Stimulated activated naive CD8-positive, alpha-beta T cell treated with anti-CD3 and anti-CD28 coated beads, Interleukin-15, Interleukin-2, amounts not matched to agents 100 U/mL and 50 U/mL, for 24 hours (primary cell): ENCODE results near the gene TPGS1.

Experiments
- ATAC-seq: fragments of 150-1000 bp; cut with Tn5 transposase; one replicate; pipeline ENCODE4 v1.10.0; 2021
- DNase-seq: peaks from one replicate; pipeline ENCODE4 v3.0.0; 2021

TPGS1 gene

DNA sequence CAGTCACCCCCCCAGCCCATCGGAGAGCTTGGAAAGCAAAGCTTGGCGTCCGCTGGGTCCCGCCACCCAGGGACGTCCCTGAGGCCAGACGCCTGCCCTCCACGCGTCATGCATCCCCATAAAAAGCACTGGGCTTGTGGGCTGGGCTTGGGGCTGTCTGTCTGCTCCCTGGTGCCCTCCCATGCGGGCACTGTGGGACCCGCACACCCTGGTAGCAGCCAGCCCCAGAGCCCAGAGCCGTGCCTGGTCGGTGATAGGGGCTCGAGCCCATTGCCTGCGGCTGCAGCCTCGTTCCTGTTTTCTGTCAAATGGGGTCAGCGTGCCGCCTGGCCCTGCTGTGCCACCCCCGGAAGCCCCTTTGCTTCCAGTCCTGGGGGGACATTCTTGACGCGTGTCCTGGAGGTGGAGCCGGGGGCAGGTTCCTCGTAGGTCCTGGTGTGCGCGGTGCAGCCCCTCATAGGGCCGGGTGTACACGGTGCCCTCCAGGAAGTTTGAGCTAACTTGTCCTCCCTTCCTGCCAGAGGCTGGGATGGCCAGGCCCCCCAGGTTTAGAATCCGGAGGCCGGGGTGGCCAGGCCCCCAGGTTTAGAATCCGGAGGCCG, 32.2 kb downstream of the TPGS1 start:
- ATAC-seq, result no peak
- DNase-seq, result no peak

DNA sequence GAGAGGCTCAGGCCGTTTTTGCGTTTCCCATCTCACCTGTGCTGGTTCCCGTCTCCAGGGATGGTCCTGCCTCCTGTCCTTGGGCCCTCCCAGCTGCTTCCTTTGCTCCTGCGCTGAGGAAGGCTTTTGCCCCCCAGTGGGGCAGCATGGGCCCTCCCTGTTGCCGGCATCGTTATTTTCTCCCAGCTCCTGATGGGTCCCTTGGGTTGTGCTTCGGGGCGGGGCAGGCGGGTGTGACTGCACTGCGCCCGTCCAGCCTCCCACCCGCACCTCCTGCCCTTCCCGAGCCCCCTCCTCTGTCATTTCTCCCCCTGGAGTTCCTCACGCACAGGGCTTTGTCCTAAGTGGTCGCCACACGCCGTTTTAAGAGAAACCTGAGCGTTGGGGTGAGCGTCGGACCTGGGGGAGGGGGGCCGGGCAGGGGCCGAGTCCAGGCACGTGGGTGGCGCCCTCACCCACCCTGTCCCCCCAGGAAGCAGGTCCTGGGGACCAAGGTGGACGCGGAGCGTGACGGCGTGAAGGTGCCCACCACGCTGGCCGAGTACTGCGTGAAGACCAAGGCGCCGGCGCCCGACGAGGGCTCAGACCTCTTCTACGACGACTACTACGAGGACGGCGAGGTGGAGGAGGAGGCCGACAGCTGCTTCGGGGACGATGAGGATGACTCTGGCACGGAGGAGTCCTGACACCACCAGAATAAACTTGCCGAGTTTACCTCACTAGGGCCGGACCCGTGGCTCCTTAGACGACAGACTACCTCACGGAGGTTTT, 33.8 kb downstream of the TPGS1 start:
- ATAC-seq (no peak), DNase-seq (no peak)

DNA sequence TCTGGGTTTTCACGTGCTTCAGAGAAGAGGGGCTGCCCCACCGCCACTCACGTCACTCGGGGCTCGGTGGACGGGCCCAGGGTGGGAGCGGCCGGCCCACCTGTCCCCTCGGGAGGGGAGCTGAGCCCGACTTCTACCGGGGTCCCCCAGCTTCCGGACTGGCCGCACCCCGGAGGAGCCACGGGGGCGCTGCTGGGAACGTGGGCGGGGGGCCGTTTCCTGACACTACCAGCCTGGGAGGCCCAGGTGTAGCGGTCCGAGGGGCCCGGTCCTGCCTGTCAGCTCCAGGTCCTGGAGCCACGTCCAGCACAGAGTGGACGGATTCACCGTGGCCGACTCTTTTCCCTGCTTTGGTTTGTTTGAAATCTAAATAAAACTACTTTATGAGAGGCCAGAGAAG, 34.4 kb downstream of the TPGS1 start:
- no peak for DNase-seq
- ATAC-seq, result no peak

DNA sequence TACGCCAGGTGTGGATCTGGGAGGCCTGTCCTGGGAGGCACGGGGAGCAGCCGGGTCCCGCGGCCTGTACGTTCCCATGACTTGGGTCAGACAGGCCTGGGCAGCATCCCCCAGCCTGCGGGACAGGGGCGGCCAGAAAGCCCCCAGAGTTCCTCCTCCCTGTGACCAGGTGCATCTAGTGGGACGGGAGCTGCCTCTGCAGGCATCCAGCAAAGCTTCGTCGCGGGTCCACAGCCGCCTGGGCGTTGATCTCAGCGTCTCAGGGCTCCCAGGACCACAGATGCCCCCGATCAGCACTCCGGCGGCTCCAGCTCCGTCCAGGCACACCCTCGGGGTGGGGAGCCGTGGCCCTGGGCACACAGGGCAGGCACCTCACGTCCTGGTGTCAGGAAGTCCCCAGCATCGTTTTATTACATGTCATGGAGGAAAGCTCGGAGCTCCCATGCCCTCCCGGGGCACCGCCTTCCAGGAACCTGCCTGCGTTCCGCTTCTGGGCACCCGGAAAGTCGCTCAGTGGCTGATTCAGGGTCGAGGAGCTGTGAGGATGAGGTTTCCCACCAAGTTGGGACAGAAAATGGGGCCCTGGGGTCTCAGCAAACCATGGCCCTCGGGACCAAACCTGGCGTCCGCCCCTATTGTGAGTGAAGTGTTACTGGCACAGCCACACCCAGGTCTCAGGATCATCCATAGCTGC, 35.0 kb downstream of the TPGS1 start:
- DNase-seq (no peak), ATAC-seq (no peak)

DNA sequence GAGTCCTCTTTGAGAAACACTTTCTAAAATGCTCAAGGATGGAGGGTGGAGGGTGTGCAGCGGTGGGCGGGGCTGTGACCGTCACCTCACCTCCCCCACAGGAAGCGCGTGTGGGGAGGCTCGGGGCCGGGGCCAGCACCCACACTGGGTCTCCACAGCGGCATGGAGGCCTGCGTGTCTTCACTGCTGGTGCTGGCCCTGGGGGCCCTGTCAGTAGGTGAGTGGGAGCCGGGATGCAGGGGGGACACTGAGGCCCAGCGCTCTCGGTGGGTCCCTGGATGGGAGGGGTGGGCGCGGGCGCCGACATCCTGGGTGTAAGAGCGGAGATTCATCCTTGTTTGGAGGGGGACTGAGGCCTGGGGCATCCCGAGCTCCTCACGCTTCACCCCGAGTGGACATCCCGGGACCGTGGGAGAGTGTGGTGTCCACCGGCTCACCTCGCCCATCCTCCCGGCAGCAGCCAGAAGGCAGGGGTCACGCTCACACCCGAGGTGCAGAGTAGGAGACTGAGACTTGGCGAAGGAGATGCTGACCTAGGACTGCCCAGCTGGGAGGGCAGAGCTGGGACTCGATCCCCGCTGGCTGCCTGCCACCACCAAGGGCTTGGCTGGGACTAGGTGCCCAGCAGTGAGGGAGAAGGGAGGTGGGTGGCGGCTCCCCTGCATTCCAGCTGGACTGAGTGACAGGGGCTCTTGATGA, 36.8 kb downstream of the TPGS1 start, which contains the start of gene GZMM:
Gene GZMM, plus strand, starts transcription at position 144 of the 699 bp plus-strand sequence. Its CDS starts 19 bp downstream, at position 163.
- ATAC-seq (peak; percentile 88), DNase-seq (peak; percentile 78)

DNA sequence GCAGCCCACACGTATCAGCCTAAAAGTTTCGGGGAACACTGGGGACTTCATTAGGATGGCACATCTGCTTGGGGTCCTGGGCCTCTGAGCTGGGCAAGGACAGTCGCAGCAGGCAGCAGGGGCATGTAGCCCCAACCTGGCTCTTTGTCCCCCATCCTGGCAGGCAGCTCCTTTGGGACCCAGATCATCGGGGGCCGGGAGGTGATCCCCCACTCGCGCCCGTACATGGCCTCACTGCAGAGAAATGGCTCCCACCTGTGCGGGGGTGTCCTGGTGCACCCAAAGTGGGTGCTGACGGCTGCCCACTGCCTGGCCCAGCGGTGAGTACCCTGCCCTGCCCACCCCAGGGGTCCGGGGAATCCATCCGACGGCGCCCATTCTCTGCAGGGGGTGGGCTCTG, 39.8 kb downstream of the TPGS1 start:
- DNase-seq, result no peak
- ATAC-seq, result no peak

DNA sequence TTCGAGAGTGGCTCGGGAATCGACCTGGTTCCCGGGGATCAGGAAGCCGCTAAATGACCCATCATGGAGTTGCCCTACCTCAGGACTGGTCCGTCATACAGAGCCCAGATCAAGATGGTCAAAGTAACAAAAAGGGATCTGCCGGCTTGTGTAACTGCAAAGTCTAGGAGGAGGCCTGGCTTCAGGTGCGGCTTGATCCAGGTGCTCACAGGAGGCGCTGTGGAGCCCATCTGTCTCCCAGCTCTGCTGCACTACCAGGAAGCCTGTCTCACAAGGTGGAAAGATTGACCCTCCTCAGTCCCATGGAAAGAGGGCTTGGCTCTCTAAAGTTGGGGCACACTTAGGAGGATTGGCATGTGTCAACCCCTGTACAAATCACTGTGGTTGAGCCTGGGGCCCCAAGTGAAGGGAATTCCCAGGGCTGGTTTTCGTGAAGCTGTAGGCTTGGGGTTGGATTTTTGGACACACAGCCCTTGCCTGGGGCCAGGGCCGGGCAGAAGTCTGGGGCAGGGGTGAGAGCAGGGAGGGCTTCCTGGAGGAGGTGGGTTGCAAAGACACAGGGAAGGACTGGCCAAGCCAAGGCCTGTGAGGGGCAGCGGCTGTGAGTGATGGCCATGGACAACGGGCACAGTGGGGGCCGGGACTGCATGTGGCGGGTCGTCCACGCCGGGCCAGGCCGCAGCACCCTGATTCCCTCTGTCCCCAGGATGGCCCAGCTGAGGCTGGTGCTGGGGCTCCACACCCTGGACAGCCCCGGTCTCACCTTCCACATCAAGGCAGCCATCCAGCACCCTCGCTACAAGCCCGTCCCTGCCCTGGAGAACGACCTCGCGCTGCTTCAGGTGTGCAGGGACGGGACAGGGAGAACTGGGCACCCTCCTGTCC, 40.8 kb downstream of the TPGS1 start:
- ATAC-seq, result no peak
- DNase-seq, result no peak

DNA sequence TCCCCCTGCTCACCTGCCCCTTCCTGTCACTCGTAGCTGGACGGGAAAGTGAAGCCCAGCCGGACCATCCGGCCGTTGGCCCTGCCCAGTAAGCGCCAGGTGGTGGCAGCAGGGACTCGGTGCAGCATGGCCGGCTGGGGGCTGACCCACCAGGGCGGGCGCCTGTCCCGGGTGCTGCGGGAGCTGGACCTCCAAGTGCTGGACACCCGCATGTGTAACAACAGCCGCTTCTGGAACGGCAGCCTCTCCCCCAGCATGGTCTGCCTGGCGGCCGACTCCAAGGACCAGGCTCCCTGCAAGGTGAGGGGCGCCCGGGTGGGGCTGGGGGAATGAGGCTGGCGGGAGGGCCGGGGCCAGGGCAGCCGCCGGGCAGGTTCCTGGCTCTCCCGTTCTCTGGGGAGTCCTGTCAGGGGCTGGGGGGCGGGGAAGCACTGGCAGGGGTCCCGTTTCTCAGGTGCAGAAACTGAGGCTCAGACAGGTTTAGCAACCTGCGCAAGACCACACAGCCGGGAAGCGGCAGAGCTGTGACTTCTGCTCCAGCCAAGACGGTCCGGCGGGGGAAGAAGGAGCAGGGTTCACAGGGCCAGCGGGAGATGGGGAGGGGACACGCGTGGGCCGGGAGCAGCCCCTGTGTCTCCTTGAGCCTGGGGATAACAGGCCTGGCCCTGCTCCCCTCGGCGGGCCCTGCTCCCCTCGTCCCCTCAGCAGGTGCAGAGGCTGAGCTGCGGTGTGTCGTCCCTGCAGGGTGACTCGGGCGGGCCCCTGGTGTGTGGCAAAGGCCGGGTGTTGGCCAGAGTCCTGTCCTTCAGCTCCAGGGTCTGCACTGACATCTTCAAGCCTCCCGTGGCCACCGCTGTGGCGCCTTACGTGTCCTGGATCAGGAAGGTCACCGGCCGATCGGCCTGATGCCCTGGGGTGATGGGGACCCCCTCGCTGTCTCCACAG, 41.9 kb downstream of the TPGS1 start:
- DNase-seq (no peak), ATAC-seq (no peak)

DNA sequence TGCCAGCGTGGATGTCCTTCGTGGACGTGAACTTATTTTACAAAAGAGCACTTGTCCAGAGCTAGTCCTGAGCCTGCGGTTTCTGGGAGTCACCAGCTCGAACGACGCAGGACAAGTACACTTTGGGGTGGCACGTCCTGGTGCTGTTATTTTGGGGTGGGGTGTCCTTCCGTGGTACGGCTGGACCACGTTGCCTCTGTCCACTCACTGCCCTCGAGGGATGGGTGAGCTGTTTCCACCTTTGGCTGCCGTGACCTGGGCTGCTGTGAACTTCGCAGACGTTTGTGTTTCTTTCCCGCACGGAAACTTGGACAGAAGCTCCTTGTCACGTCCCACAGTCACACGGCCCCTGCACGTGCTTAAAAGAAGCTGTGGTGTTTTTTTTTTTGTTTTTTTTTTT, 47.5 kb downstream of the TPGS1 start:
- ATAC-seq, result no peak
- DNase-seq, result no peak

DNA sequence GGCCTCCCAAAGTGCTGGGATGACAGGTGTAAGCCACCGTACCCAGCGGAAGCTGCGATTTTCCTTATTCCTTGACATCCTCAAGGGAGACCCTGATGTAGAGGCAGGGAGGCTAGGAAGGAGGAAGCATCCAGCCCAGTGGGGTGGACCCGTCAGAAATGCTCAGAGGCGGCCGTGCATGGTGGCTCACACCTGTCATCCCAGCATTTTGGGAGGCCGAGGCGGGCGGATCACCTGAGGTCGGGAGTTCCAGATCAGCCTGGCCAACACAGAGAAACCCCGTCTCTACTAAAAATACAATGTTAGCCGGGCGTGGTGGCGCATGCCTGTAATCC, 48.1 kb downstream of the TPGS1 start:
- ATAC-seq (no peak), DNase-seq (no peak)

DNA sequence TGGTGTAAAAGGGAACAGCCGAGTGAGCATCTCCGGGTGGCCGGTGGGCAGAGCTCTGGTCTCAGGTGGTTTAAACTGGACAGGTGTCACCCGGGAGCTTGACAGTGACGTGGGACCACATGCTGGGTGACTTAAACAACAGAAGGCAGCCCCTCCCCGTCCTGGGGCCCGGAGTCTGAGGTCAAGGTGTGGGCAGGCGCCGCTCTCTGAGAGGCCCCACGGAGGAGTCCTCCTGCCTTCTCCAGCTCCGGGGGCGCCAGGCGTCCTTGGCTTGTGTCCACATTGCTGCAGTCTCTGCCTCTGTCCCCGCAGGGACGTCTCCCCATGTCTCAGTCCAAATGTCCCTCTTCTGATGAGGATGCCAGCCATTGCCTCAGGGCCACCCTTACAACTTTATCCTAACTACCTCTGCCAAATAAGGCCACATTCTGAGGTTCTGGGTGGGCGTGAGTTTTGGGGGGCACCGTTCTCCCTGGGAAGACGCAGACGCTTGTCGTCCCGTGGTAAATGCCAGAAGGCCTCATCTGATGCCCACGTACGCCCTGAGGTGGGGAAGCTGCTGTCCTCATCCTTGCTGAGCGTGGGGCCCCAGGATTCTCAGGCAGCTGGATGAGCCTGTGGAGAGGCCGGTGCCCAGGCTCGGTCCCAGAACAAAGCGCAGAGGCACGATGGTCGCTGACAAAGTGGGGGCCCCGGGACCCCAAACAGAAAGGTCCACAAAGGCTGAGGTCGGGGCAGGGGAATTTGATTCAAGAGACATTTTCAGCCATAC, 49.5 kb downstream of the TPGS1 start:
- ATAC-seq, result no peak
- no peak for DNase-seq

DNA sequence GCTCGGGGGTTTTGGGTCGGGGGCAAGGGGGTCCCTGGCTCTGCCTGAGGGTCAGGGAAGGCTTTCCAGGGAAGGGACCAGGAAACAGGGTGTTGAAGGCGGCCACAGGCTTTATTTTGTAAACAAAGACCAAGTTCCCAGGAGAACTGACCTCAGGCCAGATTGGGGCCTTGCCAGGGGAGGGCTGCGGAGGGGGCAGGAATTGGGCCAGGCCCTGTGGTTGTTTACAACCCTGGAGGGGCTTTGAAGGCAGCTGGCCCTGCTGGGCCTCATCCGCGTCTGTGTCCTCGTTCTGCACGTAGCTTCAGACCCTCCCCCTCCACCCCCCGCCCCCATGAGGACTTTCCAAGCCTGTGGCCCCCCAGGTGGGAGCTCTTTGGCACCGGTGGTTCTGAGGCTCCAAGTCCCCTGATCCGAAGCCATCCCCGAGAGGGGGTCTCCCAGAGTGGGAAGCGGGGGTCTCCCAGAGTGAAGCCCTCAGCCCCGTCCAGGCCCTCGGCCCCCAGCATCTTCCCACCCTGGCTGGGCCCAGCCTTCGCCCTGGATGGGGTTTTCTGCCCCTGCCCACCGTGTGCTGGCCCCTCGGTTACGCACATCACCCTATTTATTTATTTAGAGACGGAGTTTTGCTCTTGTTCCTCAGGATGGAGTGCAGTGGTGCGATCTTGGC, 51.6 kb downstream of the TPGS1 start:
- ATAC-seq (no peak), DNase-seq (no peak)

DNA sequence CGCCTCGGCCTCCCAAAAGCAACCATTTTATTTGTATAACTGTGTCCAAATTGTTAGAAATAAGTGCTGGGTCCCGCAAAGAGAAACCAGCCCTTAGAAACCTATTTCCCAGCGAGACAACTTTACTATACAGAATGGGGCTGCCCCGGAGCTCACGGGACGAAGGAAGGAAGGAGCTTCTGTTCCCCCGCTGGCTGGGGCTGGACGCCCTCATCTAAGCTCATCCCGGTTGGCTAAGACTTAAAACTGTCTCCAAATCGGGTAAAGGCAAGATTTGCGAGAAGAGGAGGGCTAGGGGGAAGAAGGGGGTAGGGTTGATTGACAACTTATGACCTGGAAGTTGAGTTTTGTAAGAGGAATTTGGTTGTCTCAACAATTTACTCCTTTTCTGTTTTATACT, 52.8 kb downstream of the TPGS1 start:
- DNase-seq (no peak), ATAC-seq (no peak)

DNA sequence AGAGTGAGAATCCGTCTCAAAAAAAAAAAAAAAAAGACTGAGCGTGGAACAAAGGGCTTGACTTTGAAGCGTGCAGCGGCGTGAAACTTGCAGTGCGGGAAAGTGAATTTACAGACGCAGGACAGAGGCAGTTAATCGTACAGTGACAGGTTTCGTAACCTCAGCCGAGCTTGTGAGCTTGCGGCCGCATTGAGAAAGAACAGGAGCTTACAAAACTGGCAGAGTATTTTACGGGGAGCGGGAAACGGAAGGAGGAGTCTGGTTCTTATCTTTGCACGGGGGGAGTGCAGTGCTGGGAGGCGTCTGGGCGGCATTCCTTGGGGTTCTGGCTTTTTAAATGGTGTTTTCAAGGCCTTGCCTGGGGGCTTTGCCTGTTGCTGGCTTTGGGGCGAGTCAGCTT, 59.1 kb downstream of the TPGS1 start:
- ATAC-seq (no peak), DNase-seq (no peak)

DNA sequence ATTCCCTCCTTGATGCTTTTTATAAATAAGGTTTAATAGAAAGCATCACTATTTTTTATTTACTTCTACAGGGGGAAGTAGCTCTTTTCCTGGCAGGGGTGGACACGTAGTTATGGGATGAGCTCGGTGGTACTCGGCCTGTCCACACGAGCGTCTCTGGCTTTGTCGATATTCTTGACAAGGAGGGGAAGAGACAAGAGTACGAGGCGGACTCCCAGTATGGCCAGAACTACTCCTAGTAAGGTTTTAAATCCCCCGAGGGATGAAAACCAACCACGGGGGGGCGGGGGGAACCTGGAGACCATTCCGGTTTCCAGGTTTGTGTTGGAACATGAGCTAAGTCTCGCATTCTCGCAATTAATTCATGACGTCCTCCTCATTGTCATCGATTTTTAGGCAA, 59.5 kb downstream of the TPGS1 start:
- DNase-seq (no peak), ATAC-seq (no peak)

DNA sequence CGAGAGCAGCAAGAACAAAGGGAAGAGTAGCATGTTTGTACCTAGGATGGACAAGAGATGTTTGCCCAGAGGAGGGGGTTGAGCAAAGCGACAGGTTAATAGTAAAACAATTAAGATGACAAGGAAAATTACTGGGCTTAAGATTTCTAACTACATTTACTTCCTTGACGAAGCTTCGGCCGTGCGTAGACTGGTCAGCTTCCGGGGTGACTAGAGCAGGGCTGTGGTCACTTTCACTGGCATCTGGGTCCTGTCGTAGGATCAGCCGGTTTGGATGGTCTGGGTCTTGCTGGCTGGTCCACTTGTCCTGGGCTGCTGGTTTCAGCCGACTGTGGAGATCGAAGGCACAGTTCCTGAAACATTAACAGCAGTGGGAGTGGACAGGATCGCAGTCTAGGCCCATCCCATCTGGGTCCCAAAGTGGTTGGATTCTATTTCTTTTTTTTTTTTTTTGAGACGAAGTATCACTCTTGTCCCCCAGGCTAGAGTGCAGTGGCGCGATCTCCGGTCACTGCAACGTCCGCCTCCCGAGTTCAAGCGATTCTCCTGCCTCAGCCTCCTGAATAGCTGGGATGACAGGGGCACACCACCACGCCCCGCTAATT, 60.1 kb downstream of the TPGS1 start:
- no peak for ATAC-seq

More for the DNA sequence above, 60.1 kb downstream of the TPGS1 start:
- no peak for DNase-seq
